Endothelial cell of umbilical vein (primary cell): ENCODE data around the gene FAM219A. TPM values are rescaled to one million over a fixed set of nuclear protein-coding genes. Genes with fewer than 3 reads are reported as not detected.

Experiments
- BruUV-seq: library from RNA; stranded (reverse); fragments of 400-500 nt; replicated peaks from 2 replicates; lab custom pipeline; 2021; lab: Mats Ljungman, UMichigan
- CTCF ChIA-PET: fragments of 300-600, 350-600 bp; sonication (Branson Sonifier 250); formaldehyde crosslinking; loops from one replicate; lab custom pipeline; 2021; ENCODE audit warnings: antibody characterized with exemption, inconsistent platforms; lab: Charles Lee
- POLR2A ChIA-PET: fragments of 300-600, 350-600 bp; sonication (Branson Sonifier 250); formaldehyde crosslinking; loops from one replicate; lab custom pipeline; 2021; ENCODE audit warnings: antibody characterized with exemption, inconsistent platforms; lab: Charles Lee
- DNase-seq: peaks from one replicate; pipeline ENCODE4 v3.0.0-alpha.2; 2011; ENCODE audit warnings: low read depth, low spot score
- FAIRE-seq: peaks from 2 replicates; lab custom pipeline; 2011; peaks lifted over from hg19 to GRCh38; lab: Jason Lieb, UNC
- H2AFZ ChIP-seq: 2 replicates; pipeline ENCODE4 v1.6.0; 2012; ENCODE audit warnings: low read depth, low read length, control low read depth, inconsistent platforms
- H3K27ac ChIP-seq: 2 replicates; pipeline ENCODE4 v1.5.1; 2011; ENCODE audit warnings: low read depth, mild to moderate bottlenecking, control low read depth, low read length, moderate library complexity; ENCODE audit not compliant: insufficient read depth
- H3K27me3 ChIP-seq, 2 experiments: 2 replicates each; pipeline versions ENCODE4 v1.6.0 to v1.6.1; 2011; ENCODE audit warnings: low read length in 2 of 2, mixed read lengths in 1 of 2; ENCODE audit not compliant: control insufficient read depth in 2 of 2, insufficient read depth in 2 of 2
- H3K36me3 ChIP-seq, 2 experiments: 2 replicates in 1 of 2; 3 replicates in 1 of 2; pipeline ENCODE4 v1.5.1; 2011; ENCODE audit warnings: low read length in 2 of 2, mild to moderate bottlenecking in 1 of 2, moderate library complexity in 1 of 2; ENCODE audit not compliant: control insufficient read depth in 2 of 2, insufficient read depth in 2 of 2; ENCODE audit errors: extremely low read depth in 1 of 2
- H3K4me1 ChIP-seq: 3 replicates; pipeline ENCODE4 v1.5.1; 2011; ENCODE audit warnings: mild to moderate bottlenecking, low read length; ENCODE audit not compliant: control insufficient read depth, insufficient read depth; ENCODE audit errors: extremely low read depth
- H3K4me2 ChIP-seq: 2 replicates; pipeline ENCODE4 v1.6.1; 2011; ENCODE audit warnings: low read length, control low read depth, mixed read lengths; ENCODE audit not compliant: insufficient read depth
- H3K4me3 ChIP-seq, 3 experiments: fragments of 200-600 bp in 1 of 3; sonication (generic), shearing (Covaris generic) in 1 of 3; replicated peaks in 1 of 3; 2 replicates each; pipeline ENCODE4 v1.5.1; 2011 to 2016; ENCODE audit warnings: control low read depth in 3 of 3, low read length in 3 of 3, mild to moderate bottlenecking in 2 of 3, inconsistent platforms in 1 of 3, low read depth in 1 of 3, moderate library complexity in 1 of 3; ENCODE audit not compliant: insufficient read depth in 1 of 3
- H3K79me2 ChIP-seq: 2 replicates; pipeline ENCODE4 v1.6.0; 2012; ENCODE audit warnings: low read length, inconsistent platforms; ENCODE audit not compliant: control insufficient read depth, insufficient read depth
- H3K9ac ChIP-seq: replicated peaks from 2 replicates; pipeline ENCODE3; 2011; ENCODE audit warnings: low read length, control low read depth; ENCODE audit not compliant: insufficient read depth; ENCODE audit errors: extremely low read depth
- H3K9me1 ChIP-seq: replicated peaks from 3 replicates; pipeline ENCODE4 v1.6.0; 2011; ENCODE audit warnings: mild to moderate bottlenecking, low read length; ENCODE audit not compliant: control insufficient read depth, insufficient read depth; ENCODE audit errors: extremely low read depth
- H3K9me3 ChIP-seq: replicated peaks from 2 replicates; pipeline ENCODE4 v1.5.1; 2012; ENCODE audit warnings: low read length, inconsistent platforms; ENCODE audit not compliant: control insufficient read depth, insufficient read depth
- H4K20me1 ChIP-seq: replicated peaks from 2 replicates; pipeline ENCODE3; 2011; ENCODE audit warnings: mild to moderate bottlenecking, low read length; ENCODE audit not compliant: control insufficient read depth, insufficient read depth; ENCODE audit errors: extremely low read depth
- EZH2 ChIP-seq: IDR thresholded peaks from 2 replicates; pipeline ENCODE4 v1.6.1; 2012; ENCODE audit warnings: borderline replicate concordance, low read depth, mild to moderate bottlenecking, moderate library complexity, low read length, inconsistent platforms; ENCODE audit not compliant: severe bottlenecking
- FOS ChIP-seq: IDR thresholded peaks from 2 replicates; pipeline ENCODE4 v1.6.1; 2011; ENCODE audit warnings: mild to moderate bottlenecking, low read length, moderate library complexity, borderline replicate concordance; ENCODE audit not compliant: insufficient read depth
- GATA2 ChIP-seq: IDR thresholded peaks from 2 replicates; pipeline ENCODE4 v1.7.0; 2011; ENCODE audit warnings: low read depth, mild to moderate bottlenecking, moderate library complexity, mixed read lengths, low read length; ENCODE audit not compliant: insufficient read length, insufficient read depth
- JUN ChIP-seq: IDR thresholded peaks from 2 replicates; pipeline ENCODE4 v1.6.1; 2011; ENCODE audit warnings: borderline replicate concordance, low read depth; ENCODE audit not compliant: insufficient read length, insufficient read depth
- MYC ChIP-seq: IDR thresholded peaks from one replicate; pipeline ENCODE4 v1.6.1; 2011; ENCODE audit warnings: mild to moderate bottlenecking, low read depth, low read length
- POLR2A ChIP-seq: IDR thresholded peaks from 2 replicates; pipeline ENCODE4 v1.6.1; 2012; ENCODE audit warnings: low read depth, mild to moderate bottlenecking, control low read depth, low read length
- POLR2AphosphoS5 ChIP-seq: IDR thresholded peaks from 2 replicates; pipeline ENCODE4 v1.6.1; 2012; ENCODE audit warnings: low read depth, mild to moderate bottlenecking, control low read depth, low read length, moderate library complexity; ENCODE audit not compliant: insufficient read depth
- dilution Hi-C: fragments of 300-500 bp; cut with MboI; formaldehyde crosslinking; loops from one replicate; pipeline ENCODE4 v1.15.0; 2019; ENCODE audit warnings: low sequenced_read_pairs; ENCODE audit not compliant: extremely low pct_ligation_motif_present
- intact Hi-C: fragments of 100-400 bp; cut with micrococcal nuclease; formaldehyde crosslinking; loops from one replicate; pipeline ENCODE4 v1.10.0; 2022
- polyA plus RNA-seq, 4 experiments: library from polyadenylated mRNA; depleted of rRNA in 3 of 4; stranded (reverse) in 3 of 4; unstranded in 1 of 4; fragments of >200 nt; gene quantifications; 2 replicates each; pipeline versions ENCODE4 v1.2.1 to v1.2.3, GENCODE V29; 2011 to 2012; ENCODE audit warnings: missing spikeins in 1 of 4
- total RNA-seq: library from RNA; stranded (reverse); gene quantifications from 2 replicates; pipeline ENCODE4 v1.2.3, GENCODE V29; 2021
- TF ChIP-seq, protein P1 (sequence below): IDR thresholded peaks from 2 replicates; pipeline ENCODE4 v1.6.1; 2011; ENCODE audit not compliant: insufficient read depth, insufficient read length
- TF ChIP-seq, protein P2 (sequence below), 2 donors: IDR thresholded peaks; 1 replicate in 1 of 2; 2 replicates in 1 of 2; pipeline ENCODE4 v1.5.1; 2011; ENCODE audit warnings: low read length in 2 of 2, mild to moderate bottlenecking in 2 of 2, moderate library complexity in 2 of 2, control low read depth in 1 of 2, inconsistent platforms in 1 of 2, low read depth in 1 of 2; ENCODE audit not compliant: insufficient read depth in 1 of 2; ENCODE audit errors: extremely low read depth in 1 of 2

Gene FAM219A
- total and polyA plus RNA-seq, 2 donors (not counting 3 experiments of a cell fraction or from before 2014, with no cell fraction given), result 18.1 to 35.7 TPM

DNA sequence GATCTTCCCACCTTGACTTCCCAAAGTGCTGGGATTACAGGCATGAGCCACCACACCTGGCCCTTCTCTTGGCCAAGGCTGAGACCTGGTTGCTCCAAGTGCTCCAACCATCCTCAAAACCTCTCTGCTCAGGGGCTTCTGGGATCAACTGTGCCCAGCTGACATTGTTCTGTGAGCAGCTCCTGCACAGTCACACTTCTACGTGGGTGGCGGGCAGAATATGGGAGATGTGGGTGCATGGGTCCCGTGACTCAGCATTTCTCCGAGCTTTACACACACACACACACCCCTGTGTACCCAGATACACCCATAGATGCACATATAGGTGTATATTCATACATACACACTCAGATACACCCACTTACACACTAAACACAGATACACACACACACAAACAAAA is 71.1 kb downstream of the FAM219A start:
- H3K79me2 ChIP-seq, result no peaks in the 10 kb centered on the region

More for the DNA sequence above, 71.1 kb downstream of the FAM219A start:
- intact Hi-C loops (no loop called here), dilution Hi-C loops (no loop called here)
- DNase-seq, result no peak
- Histone ChIP-seq H3K9ac (no peak overlapping the region), H3K9me3 (no peaks in the 10 kb centered on the region), H3K4me2 (no peak overlapping the region), H2AFZ (no peak overlapping the region), H3K4me1 (no peaks in the 10 kb centered on the region), H3K9me1 (no peaks in the 10 kb centered on the region), H3K27me3 (peaks cover 0 to 9% of the 10 kb centered on the region in 2 experiments), H3K4me3 (no peak overlapping the region), H4K20me1 (no peaks in the 10 kb centered on the region), H3K36me3 (no peaks in the 10 kb centered on the region), H3K27ac (no peak overlapping the region)
- ChIA-PET POLR2A (no interaction called here), CTCF (interaction anchor here (4.0 kb wide), 1 partner anchor 16 kb away, joined by 29 read pairs; no protein-coding TSS in a partner anchor)
- FAIRE-seq, result no peak
- TF ChIP-seq, protein P1, sequence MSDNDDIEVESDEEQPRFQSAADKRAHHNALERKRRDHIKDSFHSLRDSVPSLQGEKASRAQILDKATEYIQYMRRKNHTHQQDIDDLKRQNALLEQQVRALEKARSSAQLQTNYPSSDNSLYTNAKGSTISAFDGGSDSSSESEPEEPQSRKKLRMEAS, result no peak
- TF ChIP-seq MYC (no peak), POLR2AphosphoS5 (no peak), JUN (no peak), EZH2 (no peak), FOS (no peak), GATA2 (no peak), POLR2A (no peak)
- TF ChIP-seq, protein P2, sequence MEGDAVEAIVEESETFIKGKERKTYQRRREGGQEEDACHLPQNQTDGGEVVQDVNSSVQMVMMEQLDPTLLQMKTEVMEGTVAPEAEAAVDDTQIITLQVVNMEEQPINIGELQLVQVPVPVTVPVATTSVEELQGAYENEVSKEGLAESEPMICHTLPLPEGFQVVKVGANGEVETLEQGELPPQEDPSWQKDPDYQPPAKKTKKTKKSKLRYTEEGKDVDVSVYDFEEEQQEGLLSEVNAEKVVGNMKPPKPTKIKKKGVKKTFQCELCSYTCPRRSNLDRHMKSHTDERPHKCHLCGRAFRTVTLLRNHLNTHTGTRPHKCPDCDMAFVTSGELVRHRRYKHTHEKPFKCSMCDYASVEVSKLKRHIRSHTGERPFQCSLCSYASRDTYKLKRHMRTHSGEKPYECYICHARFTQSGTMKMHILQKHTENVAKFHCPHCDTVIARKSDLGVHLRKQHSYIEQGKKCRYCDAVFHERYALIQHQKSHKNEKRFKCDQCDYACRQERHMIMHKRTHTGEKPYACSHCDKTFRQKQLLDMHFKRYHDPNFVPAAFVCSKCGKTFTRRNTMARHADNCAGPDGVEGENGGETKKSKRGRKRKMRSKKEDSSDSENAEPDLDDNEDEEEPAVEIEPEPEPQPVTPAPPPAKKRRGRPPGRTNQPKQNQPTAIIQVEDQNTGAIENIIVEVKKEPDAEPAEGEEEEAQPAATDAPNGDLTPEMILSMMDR (IDR thresholded peaks at IDR 0.05; ENCODE audit: extremely low read depth in 1 of 2, insufficient read depth in 1 of 2, low read depth in 1 of 2, low read length in 2 of 2), result no peak
- no TSS peak for BruUV-seq
